ENCODE results near the gene CPSF4L.
"Not testable (repeated sequence)": the region's sequence is repeated elsewhere in the genome, so short reads cannot be mapped to it uniquely, and the experiment has no call there.

Gene CPSF4L, protein sequence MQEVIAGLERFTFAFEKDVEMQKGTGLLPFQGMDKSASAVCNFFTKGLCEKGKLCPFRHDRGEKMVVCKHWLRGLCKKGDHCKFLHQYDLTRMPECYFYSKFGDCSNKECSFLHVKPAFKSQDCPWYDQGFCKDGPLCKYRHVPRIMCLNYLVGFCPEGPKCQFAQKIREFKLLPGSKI

DNA sequence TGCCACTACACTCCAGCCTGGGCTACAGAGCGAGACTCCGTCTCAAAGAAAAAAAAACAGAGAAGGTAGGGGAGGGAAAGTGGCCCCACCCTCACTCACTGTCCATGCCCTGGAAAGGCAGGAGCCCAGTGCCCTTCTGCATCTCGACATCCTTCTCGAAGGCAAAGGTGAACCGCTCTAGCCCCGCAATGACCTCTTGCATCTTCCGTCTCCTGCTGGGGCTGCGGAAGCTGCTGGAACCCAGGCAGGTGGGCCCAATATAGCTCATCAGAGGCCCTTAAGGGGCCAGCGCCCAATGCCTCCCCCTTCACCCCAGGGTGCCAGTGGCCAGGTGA is at the start of gene CPSF4L:
TSS of gene CPSF4L (minus strand) at position 264 of the 335 bp plus-strand sequence. CDS start at position 202, 62 bp downstream.
- DNase-seq (ENCODE audit: low read depth) = no peak

DNA sequence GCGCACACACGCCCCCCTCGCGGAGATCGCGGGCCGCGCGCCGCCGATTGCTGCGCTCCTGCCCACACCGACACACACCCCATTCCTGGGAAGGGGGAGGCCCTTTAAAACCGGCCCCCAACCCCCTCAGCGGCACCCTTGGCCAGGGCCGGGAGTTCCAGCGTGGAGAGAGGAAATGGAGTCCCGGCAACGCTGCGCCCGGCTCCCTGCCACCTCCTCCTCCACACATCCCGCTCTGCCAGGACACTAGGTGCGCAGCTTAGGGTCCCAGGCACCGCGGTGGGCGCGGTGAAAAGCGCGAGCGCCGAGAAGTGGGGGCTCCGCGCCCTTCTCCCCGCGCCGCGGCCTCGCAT is 49.7 kb upstream of the CPSF4L start:
- no peak for DNase-seq (ENCODE audit: low read depth)

DNA sequence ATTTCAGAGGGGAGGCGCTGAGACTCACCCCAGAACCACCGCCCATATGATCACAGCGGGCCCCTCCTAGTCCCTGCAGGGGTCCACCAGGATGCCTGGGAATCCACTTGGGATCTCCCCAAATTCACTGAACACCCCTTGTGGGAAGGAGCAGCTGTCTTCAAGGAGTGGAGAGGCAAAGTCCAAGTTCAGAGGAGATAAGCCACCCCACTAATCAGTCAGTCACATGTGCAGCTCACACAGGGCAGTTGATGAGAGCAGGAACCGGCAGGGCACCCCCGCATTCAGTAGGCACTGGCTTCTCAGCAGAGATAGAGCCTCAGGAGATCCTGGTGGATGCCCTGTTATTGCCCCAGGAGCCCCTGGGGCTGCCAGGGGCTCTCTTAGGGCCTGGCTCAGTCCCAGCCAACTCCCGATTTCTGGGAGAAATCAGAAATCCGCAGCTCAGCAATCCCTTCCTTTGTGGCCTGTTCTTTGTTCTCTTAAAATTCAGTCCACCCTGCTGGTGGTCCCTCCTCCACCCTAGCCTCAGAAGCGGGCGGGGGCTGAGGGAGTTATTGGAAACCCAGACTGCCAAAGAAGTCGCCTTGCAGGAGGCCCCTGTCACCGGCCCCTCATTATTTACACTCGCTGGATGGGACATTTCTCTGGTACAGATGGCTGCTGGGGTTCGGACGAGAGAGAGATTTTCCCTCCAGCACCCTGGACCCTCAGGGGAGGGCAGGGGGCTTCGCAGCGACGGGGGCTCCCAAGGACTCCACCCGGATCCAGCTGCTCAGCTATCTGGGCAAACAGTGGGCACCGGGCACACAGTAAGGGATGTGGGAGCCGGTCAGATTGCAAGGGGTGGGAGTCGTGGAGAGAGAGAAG is 48.3 kb upstream of the CPSF4L start:
- no peak for DNase-seq (ENCODE audit: low read depth)

DNA sequence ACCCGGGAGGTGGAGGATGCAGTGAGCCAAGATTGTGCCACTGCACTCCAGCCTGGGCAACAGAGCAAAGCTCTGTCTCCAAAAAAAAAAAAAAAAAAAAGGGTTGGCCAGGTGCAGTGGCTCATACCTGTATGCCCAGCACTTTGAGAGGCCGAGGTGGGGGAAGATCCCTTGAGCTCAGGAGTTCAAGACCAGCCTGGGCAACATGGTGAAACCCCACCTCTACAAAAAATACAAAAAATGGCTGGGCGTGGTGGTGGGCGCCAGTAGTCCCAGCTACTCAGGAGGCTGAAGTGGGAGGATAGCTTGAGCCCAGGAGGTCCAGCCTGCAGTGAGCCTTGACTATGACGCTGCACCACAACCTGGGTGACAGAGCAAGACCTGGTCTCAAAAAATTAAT is 47.3 kb upstream of the CPSF4L start:
- DNase-seq (ENCODE audit: low read depth) = not testable (repeated sequence)

DNA sequence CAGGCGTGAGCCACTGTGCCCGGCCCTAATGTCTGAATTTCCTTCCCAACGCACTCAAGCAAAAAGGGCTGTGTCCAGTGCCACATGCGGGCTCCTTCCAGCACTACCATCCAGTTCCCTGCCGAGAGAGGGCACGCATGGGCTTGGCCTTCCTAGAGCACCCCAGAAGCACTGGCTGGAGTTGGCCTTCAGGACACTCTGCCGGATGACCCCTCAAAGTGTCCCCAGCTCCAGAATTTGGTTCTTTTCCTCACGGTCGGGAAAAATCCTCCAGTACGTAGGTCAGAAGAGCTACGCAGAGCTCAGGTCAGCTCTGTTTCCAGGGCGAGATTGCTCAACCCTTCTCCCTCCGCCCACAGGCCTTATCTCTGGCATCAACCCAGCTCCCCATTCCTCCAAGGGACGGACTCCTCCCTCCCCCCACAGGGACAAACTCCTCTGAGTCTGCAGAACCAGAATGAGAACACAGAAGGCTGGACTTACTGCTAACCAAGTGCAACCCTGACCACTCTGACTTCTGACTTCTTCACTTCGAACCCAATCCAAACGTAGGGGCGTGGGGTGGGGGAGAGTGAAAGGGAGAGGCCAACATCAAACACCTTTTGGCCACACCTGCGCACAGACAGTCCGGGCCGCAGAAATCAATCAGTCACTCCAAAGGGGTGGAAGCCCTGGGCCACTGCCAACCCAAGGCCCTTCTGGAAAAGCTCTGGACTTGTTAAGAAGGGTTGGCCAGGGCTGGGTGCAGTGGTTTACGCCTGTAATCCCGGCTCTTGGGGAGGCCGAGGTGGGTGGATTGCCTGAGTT is 46.5 kb upstream of the CPSF4L start:
- no peak for DNase-seq (ENCODE audit: low read depth)

DNA sequence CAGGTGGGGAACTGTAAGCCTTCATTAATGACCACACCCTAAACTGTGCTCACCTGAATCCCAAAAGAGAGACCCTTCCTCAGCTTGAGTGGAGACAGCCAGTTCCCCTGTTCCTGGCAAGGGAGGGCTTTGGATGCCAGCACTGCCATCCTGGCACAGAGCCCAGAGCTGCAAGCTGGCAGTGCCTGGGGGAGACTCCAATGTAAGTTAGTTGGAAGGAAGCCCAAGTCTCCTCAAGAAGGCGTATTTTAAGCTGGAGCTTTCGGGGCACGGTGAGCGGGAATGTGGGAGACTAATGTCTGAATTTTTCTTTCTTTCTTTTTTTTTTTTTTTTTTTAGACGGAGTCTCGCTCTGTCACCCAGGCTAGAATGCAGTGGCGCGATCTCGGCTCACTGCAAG is 45.5 kb upstream of the CPSF4L start:
- no peak for DNase-seq (ENCODE audit: low read depth)

DNA sequence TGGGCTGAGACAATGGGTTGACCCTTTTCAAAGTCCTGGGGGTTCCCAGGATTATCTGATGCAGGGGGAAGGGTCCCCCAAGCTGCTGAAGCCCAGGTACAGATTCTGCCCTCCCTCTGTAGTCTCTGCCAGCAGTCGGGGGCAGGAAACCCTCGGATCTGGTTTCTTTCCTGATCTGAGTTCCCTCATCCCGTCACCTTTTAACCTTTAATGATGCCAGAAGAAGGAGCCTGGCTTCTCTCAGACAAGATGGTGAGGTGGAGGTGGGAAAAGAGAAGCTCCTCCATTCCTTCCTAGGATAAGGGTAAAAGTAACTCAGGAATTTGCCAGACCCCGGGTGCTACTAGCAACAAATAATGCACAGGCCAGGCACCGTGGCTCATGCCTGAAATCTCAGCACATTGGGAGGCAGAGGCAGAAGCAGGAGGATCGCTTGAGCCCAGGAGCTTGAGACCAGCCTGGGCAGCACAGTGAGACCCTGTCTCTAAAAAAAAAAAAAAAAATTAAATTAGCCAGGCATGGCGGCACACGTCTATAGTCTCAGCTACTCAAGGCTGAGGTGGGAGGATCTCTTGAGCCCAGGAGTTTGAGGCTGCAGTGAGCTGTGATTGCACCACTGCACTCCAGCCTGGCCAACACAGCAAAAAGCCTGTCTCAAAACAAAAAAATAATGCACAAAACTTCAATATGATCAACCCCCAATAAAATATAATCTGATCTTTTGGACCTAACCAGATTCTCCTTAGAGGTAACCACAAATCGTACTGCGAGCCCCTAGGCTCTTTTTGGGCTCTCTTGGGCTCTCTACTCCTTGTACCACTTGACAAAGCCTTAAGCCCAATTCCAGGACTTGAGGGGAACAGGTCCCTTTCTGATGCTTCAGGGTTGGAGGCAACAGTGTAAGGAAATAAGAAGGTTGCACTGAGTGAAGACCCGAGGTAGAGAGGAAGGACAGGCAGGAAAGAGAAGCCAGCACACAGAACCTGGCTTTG is 44.5 kb upstream of the CPSF4L start:
- no peak for DNase-seq (ENCODE audit: low read depth)

DNA sequence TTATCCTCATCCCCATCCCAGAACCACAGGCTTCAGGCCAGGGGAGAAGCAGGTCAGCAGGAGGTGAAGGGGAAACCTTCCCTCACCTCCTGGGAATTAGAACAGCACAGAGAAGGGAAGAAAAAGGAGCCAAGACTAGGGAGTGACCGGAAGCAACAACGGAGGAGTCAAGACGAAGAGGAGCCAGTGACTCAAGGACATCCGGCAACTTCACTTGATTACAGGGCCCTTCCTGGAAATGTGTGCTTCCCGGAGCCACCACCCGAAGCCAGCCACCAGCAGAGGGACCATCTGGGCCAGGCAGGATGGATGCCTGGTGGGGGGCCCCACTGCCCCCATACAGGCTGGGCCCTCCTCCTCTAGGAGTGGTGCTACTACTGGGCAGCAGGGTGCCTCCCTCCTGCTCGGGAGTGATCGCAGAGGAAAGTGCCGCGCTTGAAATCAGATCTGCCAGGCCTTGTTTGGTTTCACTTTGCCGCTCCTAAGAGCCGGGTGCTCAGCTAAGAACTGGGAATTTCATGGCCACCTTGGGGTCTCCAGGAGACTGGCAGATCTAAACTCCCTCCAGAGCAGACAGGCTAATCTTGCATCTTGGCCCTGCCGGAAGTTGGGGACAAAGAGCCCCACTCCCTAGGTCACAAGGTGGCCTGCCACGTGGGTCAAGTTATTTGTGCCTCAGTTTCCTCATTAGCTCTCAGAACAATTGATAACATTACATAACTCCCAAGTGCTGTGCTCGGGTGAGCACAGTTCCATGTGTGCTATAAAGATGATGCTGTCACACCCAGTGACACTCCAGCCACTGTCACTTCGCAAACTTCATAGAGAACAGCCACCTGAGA is 43.5 kb upstream of the CPSF4L start:
- no peak for DNase-seq (ENCODE audit: low read depth)

DNA sequence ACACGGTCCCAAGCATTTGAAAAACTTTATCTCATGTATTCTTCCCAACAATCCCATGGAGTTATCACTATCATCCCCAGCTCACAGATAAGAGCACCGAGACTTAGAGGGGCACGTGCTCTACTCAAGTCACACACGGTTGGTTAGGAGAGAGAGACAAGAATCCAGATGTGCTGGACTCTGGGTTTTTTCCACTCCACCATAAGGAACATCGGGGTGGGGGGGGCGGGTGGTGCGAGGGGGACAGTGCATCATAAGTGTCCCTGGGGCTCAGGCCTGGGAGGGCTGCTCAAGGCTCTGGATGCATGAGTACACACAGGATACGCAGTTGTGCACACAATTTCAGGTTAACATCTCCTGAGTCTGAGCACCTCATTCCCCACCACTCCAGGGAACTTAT is 42.8 kb upstream of the CPSF4L start:
- DNase-seq (ENCODE audit: low read depth) = no peak

DNA sequence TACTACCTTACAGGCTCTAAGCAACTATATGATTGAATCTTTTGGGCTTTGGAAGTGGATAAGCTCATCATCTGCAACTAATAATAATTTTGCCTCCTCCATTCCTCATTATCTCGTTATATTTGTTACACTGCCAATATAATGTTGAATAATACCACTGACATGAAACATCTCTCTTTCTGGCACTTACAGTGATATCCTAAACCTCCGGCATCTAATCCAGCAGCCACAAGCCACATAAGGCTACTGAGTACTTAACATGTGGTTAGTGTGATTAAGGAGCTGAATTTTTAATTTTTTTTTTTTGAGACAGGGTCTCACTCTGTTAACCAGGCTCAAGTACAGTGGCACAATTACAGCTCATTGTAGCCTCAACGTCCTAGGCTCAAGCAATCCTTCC is 40.5 kb upstream of the CPSF4L start:
- DNase-seq (ENCODE audit: low read depth) = no peak

DNA sequence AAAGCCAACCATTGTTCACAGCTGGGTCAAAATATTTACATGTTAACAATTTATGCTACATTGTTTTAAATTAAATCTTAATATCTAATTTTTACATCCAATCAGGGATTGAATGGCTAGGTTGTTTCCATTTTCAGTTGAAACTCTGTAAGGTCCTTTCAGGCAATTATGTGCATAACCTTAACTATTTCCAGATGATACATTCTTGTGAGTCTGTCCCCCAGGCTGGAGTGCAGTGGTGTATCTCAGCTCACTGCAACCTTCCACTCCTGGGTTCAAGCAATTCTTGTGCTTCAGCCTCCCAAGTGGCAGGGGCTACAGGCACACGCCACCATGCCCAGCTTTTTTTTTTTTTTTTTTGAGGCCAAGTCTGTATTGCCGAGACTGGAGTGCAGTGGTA is 39.7 kb upstream of the CPSF4L start:
- no peak for DNase-seq (ENCODE audit: low read depth)

DNA sequence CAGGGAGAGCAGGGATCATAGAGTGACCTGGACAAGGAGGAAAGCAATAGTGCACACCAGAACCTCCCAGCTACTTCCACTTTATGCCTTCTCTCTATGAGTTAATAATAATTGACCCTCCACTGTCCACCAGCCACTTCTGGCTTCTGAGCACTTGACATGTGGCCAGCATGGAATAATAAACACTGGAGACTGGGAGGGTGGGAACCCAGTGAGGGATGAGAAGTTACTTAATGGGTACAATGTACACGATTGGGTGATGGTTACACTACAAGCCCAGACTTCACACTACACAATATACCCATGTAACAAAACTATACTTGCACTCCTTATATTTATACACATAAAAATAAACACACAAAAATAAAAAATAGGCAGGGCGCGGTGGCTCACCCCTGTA is 38.7 kb upstream of the CPSF4L start:
- no peak for DNase-seq (ENCODE audit: low read depth)

DNA sequence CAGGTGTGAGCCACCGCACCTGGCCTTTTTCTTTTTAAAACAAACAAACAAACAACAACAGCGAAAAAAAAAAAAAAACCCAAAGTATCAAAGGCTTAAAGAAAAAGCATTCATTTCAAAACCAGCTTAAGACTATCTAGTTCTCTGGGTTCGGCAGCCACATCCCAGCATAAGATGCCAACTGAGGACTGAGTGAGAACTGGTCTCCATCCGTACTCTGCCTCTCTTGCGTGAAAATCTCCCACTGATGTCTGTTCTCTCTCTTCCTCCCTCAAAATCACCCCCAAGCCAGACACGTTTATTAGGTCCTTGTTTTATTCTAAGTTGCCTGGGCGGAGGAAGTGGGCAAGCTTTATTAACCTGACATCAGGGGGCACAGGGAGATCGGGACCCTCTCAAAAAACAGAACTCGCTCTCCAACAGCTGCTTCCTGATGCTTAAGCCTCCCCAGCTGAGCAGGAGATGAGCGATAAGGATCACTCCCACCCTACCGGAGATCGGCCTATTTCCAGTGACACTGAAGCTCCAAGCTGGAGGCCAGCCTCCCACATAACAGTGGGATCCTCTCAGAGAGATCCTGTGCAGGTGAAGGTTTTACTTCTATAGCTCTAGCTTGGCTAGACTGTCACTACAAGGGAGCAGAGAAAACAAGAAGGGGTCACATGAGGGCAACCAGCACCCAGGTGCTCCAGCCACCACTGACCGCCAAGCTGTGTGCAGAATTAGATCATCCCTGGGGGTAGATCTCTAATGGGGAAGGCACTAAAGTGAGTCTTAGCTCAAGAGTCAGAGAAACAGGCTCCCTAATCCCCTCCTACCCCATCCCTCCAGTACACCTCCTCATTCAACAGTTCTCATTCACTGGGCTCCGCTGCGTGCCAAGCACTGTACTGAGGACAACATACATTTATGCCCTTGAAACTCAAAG is 36.5 kb upstream of the CPSF4L start:
- no peak for DNase-seq (ENCODE audit: low read depth)

DNA sequence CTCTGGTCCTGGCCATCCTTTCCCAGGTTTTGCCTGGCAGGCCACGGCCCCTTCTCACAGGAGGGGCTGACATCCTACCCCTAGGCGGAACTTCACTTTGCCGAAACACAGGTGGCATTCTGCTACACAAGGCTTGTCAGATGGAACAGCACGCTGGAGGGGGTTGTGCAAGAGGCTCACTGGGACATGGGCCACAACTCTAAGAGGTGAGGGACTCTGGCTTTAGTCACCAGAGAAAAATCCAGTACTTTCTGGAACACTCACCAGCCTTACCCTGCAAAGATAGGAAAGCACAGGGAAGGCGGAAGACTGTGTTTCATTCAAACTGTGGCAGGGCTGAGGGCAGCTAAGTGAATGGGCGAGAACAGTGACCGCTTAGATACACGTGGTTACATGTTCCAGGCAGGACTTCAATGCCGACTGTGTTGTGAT is 31.8 kb upstream of the CPSF4L start:
- no peak for DNase-seq (ENCODE audit: low read depth)

DNA sequence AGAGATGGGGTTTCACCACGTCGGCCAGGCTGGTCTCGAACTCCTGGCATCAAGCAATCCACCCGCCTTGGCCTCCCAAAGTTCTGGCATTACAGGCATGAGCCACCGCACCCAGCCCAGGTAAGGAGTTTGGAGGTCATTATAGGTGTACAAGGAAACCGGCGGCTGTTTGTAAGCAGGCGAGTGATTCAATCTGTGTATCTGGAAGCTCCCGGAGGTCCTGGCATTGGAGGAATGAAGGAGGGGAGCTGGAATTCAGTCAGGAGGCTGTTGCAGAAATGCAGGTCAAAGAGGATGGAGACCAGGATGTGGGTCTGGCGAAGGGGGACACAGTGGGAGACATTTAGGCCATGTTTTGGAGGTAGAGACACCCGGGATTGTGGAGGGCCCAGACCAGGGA is 31.4 kb upstream of the CPSF4L start:
- DNase-seq (ENCODE audit: low read depth) = no peak

DNA sequence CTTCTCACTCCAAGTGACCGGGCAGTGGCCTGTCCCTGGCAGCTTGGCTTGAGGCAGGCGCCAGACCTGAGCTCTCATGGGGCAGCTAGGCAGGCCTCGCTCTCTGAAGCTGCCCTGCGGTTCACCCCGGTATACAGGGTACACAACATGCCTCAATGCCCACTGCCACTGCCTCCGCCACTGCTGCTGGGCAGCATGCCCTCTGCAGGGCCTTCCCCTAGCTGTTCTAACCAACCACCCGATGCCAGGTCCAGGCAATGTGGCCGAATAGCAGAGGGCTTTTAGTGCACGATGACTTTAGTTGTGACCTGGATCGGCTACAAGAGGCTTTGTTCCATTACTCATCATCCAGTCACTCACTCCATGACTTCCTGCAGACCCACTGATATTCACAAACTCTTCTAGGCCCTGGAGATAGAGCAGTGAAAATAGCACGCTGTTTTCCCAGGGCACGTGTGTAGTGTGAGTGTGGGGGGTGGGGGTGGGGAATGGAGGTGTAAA is 30.4 kb upstream of the CPSF4L start:
- no peak for DNase-seq (ENCODE audit: low read depth)

DNA sequence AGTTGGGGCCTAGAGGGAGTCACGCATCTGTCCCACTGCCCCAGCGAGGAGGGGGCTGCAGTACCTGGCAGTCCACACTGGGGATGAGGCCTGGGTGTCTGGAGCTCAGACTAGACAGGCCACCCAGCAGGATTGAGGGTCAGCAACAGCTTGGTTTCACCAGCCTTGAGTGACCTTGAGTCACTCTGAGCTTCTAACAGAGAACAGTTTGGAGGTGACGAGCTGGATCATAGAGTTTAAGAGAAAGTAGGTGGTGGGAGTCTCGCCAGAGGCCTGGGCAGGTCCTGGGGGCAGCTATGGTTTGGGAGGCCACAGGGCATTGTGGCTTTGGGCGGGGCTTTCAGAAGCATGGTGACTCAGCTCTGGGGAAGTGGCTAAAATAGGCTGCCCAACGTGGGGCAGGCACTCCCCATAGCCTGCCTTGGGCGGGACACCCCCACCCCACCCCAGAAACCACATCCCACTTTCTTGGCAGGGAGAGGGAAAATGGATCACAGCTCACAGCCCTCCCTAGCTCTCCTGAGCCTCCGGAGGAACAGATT is 29.7 kb upstream of the CPSF4L start:
- DNase-seq (ENCODE audit: low read depth) = peak; percentile 74

DNA sequence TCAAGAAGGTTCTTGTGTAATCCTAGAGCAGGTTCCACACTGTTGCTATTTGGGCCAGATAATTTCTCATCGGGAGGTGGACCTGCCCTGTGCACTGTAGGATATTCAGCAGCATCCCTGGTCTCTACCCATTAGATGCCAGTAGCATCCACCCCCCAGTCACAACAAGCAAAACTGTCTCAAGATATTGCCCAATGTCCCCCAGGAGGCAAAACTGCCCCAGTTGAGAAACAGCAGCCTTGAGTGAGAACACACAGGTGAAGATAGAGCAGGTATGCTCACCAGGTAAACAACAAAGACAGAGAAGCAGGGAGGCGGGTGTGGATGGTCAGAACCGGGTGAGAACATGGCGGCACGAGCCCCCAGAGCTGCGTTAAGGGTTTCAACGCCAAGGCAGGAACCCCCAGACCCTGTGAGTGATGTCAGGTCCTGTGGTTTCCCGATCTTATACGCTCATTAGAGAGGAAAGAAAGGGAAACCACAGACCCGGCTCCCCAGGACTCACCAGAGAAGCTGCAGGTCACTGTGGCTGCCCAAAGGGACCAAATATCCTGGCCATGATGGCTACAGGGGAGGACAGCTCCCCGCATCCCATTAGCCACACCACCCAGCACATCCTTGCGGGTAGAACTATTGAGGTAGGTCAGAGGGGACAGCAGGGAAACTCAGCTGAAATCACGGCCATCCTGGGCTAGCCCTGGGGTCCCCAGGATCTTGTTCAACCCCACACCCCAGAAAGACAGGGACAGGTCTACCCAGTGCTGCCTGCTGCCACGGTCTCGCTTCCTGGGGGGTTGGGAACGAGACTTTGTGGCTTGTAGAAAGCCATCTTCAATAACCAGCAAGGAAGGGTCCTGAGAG is 28.9 kb upstream of the CPSF4L start:
- no peak for DNase-seq (ENCODE audit: low read depth)

All from HS-27A (cell line).